Neural progenitor cell (in vitro differentiated cells): Measurements from ENCODE around the gene LRRC8D. TPM values are rescaled to one million over a fixed set of nuclear protein-coding genes. Genes with fewer than 3 reads are reported as not detected.

Source experiments
- DNase-seq: peaks from one replicate; pipeline ENCODE4 v3.0.0-alpha.2; 2016; ENCODE audit warnings: low spot score
- H2AFZ ChIP-seq: fragments of 200-600 bp; sonication (generic); replicated peaks from 2 replicates; pipeline ENCODE4 v1.6.1; 2016; ENCODE audit warnings: antibody characterized with exemption
- H3F3A ChIP-seq: fragments of 200-600 bp; sonication (generic); 2 replicates; pipeline ENCODE4 v1.6.1; 2016; ENCODE audit warnings: antibody characterized with exemption, low read depth
- H3K27ac ChIP-seq: fragments of 200-600 bp; sonication (generic); 2 replicates; pipeline ENCODE4 v1.5.1; 2016; ENCODE audit warnings: mild to moderate bottlenecking
- H3K27me3 ChIP-seq: fragments of 200-600 bp; sonication (generic); 2 replicates; pipeline ENCODE4 v1.6.1; 2016; ENCODE audit warnings: mild to moderate bottlenecking, moderate library complexity
- H3K36me3 ChIP-seq: fragments of 200-600 bp; sonication (generic); 2 replicates; pipeline ENCODE4 v1.5.1; 2016
- H3K4me1 ChIP-seq: fragments of 200-600 bp; sonication (generic); 2 replicates; pipeline ENCODE4 v1.6.1; 2016; ENCODE audit warnings: mixed run types
- H3K4me2 ChIP-seq: fragments of 200-600 bp; sonication (generic); 2 replicates; pipeline ENCODE4 v1.6.1; 2016
- H3K4me3 ChIP-seq: fragments of 200-600 bp; sonication (generic); 2 replicates; pipeline ENCODE4 v1.5.1; 2016
- H3K79me2 ChIP-seq: fragments of 200-600 bp; sonication (generic); 2 replicates; pipeline ENCODE4 v1.6.1; 2016; ENCODE audit warnings: low read depth
- H3K9ac ChIP-seq: fragments of 200-600 bp; sonication (generic); 2 replicates; pipeline ENCODE4 v1.6.1; 2016
- H3K9me3 ChIP-seq: fragments of 200-600 bp; sonication (generic); 2 replicates; pipeline ENCODE4 v1.5.1; 2016; ENCODE audit warnings: low read depth
- H4K20me1 ChIP-seq: fragments of 200-600 bp; sonication (generic); 2 replicates; pipeline ENCODE4 v1.6.1; 2016; ENCODE audit warnings: low read depth
- H3K27ac Mint-ChIP-seq: 3 replicates; pipeline ENCODE4 v1.8.0; 2021; ENCODE audit warnings: mixed read lengths
- H3K27me3 Mint-ChIP-seq: 2 replicates; pipeline ENCODE4 v1.8.0; 2022; ENCODE audit warnings: low read depth, mild to moderate bottlenecking, inconsistent platforms, moderate library complexity, mixed read lengths; ENCODE audit not compliant: insufficient read depth
- H3K36me3 Mint-ChIP-seq: 3 replicates; pipeline ENCODE4 v1.8.0; 2021; ENCODE audit warnings: mixed read lengths
- H3K4me1 Mint-ChIP-seq: 3 replicates; pipeline ENCODE4 v1.8.0; 2021; ENCODE audit warnings: mixed read lengths
- H3K4me3 Mint-ChIP-seq: 3 replicates; pipeline ENCODE4 v1.8.0; 2021; ENCODE audit warnings: mild to moderate bottlenecking, moderate library complexity, mixed read lengths
- H3K9me3 Mint-ChIP-seq: 3 replicates; pipeline ENCODE4 v1.8.0; 2020; ENCODE audit warnings: mixed read lengths
- CTCF ChIP-seq: fragments of 200-600 bp; sonication (generic); IDR thresholded peaks from 2 replicates; pipeline ENCODE4 v1.5.1; 2017; ENCODE audit warnings: antibody characterized with exemption, mild to moderate bottlenecking
- EZH2 ChIP-seq: fragments of 200-600 bp; sonication (generic); IDR thresholded peaks from 2 replicates; pipeline ENCODE4 v1.6.1; 2017; ENCODE audit warnings: antibody characterized with exemption, mild to moderate bottlenecking, moderate library complexity
- EZH2phosphoT487 ChIP-seq: fragments of 200-600 bp; sonication (generic); IDR thresholded peaks from 2 replicates; pipeline ENCODE4 v1.6.1; 2017; ENCODE audit warnings: antibody characterized with exemption
- total RNA-seq: library from RNA; depleted of rRNA; stranded (reverse); fragments of >200 nt; gene quantifications from 2 replicates; pipeline ENCODE4 v1.2.3, GENCODE V29; 2015; ENCODE audit warnings: low replicate concordance

Gene LRRC8D
- total RNA-seq, 1 donor from 2014 or later = 55.7 TPM

GRCh38 chr1:89823679-89824292, 3.0 kb downstream of the LRRC8D start:
- no peak overlapping the region for H3K4me3 Mint-ChIP-seq
- no peaks in the 10 kb centered on the region for H3K9me3 Mint-ChIP-seq
- peaks cover 11% of the 10 kb centered on the region for H3F3A ChIP-seq

GRCh38 chr1:89826594-89826993, 5.8 kb downstream of the LRRC8D start:
- Histone ChIP-seq H3K79me2 (peaks cover 96% of the 10 kb centered on the region), H3K4me2 (no peak overlapping the region)
- TF ChIP-seq EZH2 = no peak

More at GRCh38 chr1:89823679-89824292, 3.0 kb downstream of the LRRC8D start:
- Histone ChIP-seq H3K4me1 (peaks cover 20% of the 10 kb centered on the region), H3K79me2 (peaks cover 95% of the 10 kb centered on the region), H3K36me3 (no peaks in the 10 kb centered on the region), H3K4me3 (no peak overlapping the region), H3K9me3 (no peaks in the 10 kb centered on the region), H3K27me3 (peaks cover 7% of the 10 kb centered on the region), H3K9ac (no peak overlapping the region), H3K27ac (no peak overlapping the region), H4K20me1 (peaks cover 49% of the 10 kb centered on the region), H3K4me2 (peak overlapping the region; percentile 93), H2AFZ (no peak overlapping the region)
- no peak overlapping the region for H3K27ac Mint-ChIP-seq
- H3K36me3 Mint-ChIP-seq = peaks cover 30% of the 10 kb centered on the region
- peaks cover 2% of the 10 kb centered on the region for H3K27me3 Mint-ChIP-seq
- no peak for DNase-seq
- peaks cover 19% of the 10 kb centered on the region for H3K4me1 Mint-ChIP-seq
- TF ChIP-seq CTCF = no peak
- TF ChIP-seq EZH2phosphoT487 = no peak
- no peak for TF ChIP-seq EZH2

GRCh38 chr1:89827330-89827729, 6.5 kb downstream of the LRRC8D start:
- peaks cover 29% of the 10 kb centered on the region for H3K4me1 Mint-ChIP-seq
- H3K27ac ChIP-seq = no peak overlapping the region
- no peaks in the 10 kb centered on the region for H3K27me3 ChIP-seq
- peaks cover 75% of the 10 kb centered on the region for H4K20me1 ChIP-seq
- no peak overlapping the region for H3K4me3 ChIP-seq
- no peaks in the 10 kb centered on the region for H3K9me3 ChIP-seq
- no peaks in the 10 kb centered on the region for H3K27me3 Mint-ChIP-seq
- no peaks in the 10 kb centered on the region for H3K36me3 ChIP-seq
- DNase-seq = no peak
- H2AFZ ChIP-seq = no peak overlapping the region
- peaks cover 24% of the 10 kb centered on the region for H3K4me1 ChIP-seq
- H3K4me3 Mint-ChIP-seq = no peak overlapping the region
- peaks cover 30% of the 10 kb centered on the region for H3K36me3 Mint-ChIP-seq
- no peak for TF ChIP-seq EZH2
- no peak for TF ChIP-seq EZH2phosphoT487
- TF ChIP-seq CTCF = no peak
- no peak overlapping the region for H3K9ac ChIP-seq
- peaks cover 9% of the 10 kb centered on the region for H3F3A ChIP-seq
- H3K27ac Mint-ChIP-seq = no peak overlapping the region
- no peak overlapping the region for H3K4me2 ChIP-seq
- peaks cover 95% of the 10 kb centered on the region for H3K79me2 ChIP-seq
- H3K9me3 Mint-ChIP-seq = no peaks in the 10 kb centered on the region

More at GRCh38 chr1:89826594-89826993, 5.8 kb downstream of the LRRC8D start:
- H3K9me3 ChIP-seq = no peaks in the 10 kb centered on the region
- no peak for DNase-seq
- peaks cover 19% of the 10 kb centered on the region for H3K4me1 ChIP-seq
- H2AFZ ChIP-seq = no peak overlapping the region
- Mint-ChIP-seq H3K4me3 (no peak overlapping the region), H3K4me1 (peaks cover 27% of the 10 kb centered on the region), H3K27ac (no peak overlapping the region), H3K27me3 (peaks cover 2% of the 10 kb centered on the region), H3K36me3 (peaks cover 30% of the 10 kb centered on the region), H3K9me3 (no peaks in the 10 kb centered on the region)
- H4K20me1 ChIP-seq = peaks cover 75% of the 10 kb centered on the region
- no peak overlapping the region for H3K9ac ChIP-seq
- H3K4me3 ChIP-seq = no peak overlapping the region
- peaks cover 6% of the 10 kb centered on the region for H3F3A ChIP-seq
- H3K36me3 ChIP-seq = no peaks in the 10 kb centered on the region
- H3K27ac ChIP-seq = no peak overlapping the region
- no peaks in the 10 kb centered on the region for H3K27me3 ChIP-seq

- Histone ChIP-seq H3K9ac (no peak overlapping the region), H3K36me3 (no peaks in the 10 kb centered on the region), H3K4me1 (peaks cover 24% of the 10 kb centered on the region), H3K4me3 (no peak overlapping the region), H3K27ac (no peak overlapping the region), H3K27me3 (no peaks in the 10 kb centered on the region), H3K9me3 (no peaks in the 10 kb centered on the region), H3K79me2 (peaks cover 95% of the 10 kb centered on the region), H3K4me2 (no peak overlapping the region), H4K20me1 (peaks cover 75% of the 10 kb centered on the region), H2AFZ (no peak overlapping the region), H3F3A (peaks cover 9% of the 10 kb centered on the region)
- Mint-ChIP-seq H3K27me3 (no peaks in the 10 kb centered on the region), H3K36me3 (peaks cover 30% of the 10 kb centered on the region), H3K4me1 (peaks cover 33% of the 10 kb centered on the region), H3K4me3 (no peak overlapping the region), H3K9me3 (no peaks in the 10 kb centered on the region), H3K27ac (no peak overlapping the region)
- TF ChIP-seq EZH2phosphoT487 = no peak
- TF ChIP-seq EZH2 = no peak
- no peak for TF ChIP-seq CTCF
- no peak for DNase-seq
Measured at GRCh38 chr1:89827902-89828301, 7.1 kb downstream of the LRRC8D start.
